ENCODE measurements around the gene POU3F1. TPM values are rescaled to one million over a fixed set of nuclear protein-coding genes. Genes with fewer than 3 reads are reported as not detected.

POU3F1 gene
- total RNA-seq, 1 experiment from 2014 or later = not detected

DNA sequence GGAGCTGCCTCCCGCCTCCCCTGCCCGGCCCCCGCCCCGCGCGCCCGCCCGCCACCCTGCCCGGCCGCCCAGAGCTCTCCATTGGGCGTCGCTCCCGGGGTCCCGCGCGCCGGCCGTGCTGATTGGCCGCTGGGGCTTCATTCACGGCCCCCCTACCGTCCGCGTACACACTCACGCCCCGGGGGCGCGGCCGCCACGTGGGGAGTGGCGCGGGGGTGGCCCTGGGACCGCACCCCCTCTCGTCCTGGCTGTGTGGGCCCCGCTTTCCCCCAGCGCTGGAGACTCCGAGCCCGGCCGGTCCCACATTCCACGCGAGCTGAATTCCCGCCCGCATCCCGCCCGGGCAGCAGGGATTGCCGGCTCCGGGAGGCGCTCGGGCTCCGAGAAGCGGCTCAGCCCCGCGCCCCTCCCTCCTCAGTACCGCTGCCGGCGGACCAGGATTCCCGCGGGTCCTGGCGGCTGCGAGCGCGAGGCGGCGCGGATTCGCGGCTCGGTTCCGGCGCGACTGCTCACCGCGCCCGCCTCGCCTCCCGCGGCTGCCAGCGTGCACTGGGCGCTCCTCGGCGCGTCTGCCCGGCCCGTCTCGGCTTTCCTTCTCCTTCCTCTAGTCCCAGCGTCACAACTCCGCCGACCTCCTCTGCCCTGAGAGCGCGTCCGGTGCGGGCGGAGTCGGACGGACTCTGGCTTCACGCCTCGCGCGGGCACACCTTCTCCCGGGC is 450 bp upstream of the POU3F1 start:
- Mint-ChIP-seq H3K9me3 (ENCODE audit: low read depth, unreplicated experiment) (no peaks in the 10 kb centered on the region), H3K27ac (ENCODE audit: unreplicated experiment) (no peak overlapping the region), H3K4me3 (ENCODE audit: low read depth, unreplicated experiment) (peak overlapping the region; percentile 85), H3K4me1 (ENCODE audit: low read depth, unreplicated experiment) (peaks cover 8% of the 10 kb centered on the region), H3K36me3 (ENCODE audit: insufficient read depth, unreplicated experiment) (peaks cover 7% of the 10 kb centered on the region), H3K27me3 (ENCODE audit: unreplicated experiment) (peaks cover 79% of the 10 kb centered on the region)
- CTCF ChIA-PET = interaction anchor here (0.6 to 0.7 kb wide), 3 partner anchors 25 to 544 kb away, joined by 3 to 7 read pairs (median 4); no protein-coding TSS in a partner anchor
- no peak for TF ChIP-seq CTCF (IDR thresholded peaks at IDR 0.05; ENCODE audit: unreplicated experiment)
- peak; percentile 85 for DNase-seq
- BruUV-seq (replicated peaks) = no TSS peak
- intact Hi-C loops (cut with micrococcal nuclease; ENCODE audit: unreplicated experiment) = no loop called here

GRCh38 chr1:38045401-38046332 is 926 bp downstream of the POU3F1 start:
- DNase-seq = no peak
- H3K36me3 Mint-ChIP-seq (ENCODE audit: insufficient read depth, unreplicated experiment) = peaks cover 7% of the 10 kb centered on the region
- H3K9me3 Mint-ChIP-seq (ENCODE audit: low read depth, unreplicated experiment) = no peaks in the 10 kb centered on the region
- intact Hi-C loops (cut with micrococcal nuclease; ENCODE audit: unreplicated experiment) = no loop called here
- CTCF ChIA-PET = no interaction called here
- no peak overlapping the region for H3K27ac Mint-ChIP-seq (ENCODE audit: unreplicated experiment)
- H3K27me3 Mint-ChIP-seq (ENCODE audit: unreplicated experiment) = peaks cover 79% of the 10 kb centered on the region
- H3K4me1 Mint-ChIP-seq (ENCODE audit: low read depth, unreplicated experiment) = no peaks in the 10 kb centered on the region
- H3K4me3 Mint-ChIP-seq (ENCODE audit: low read depth, unreplicated experiment) = peak overlapping the region; percentile 85
- TF ChIP-seq CTCF (IDR thresholded peaks at IDR 0.05; ENCODE audit: unreplicated experiment) = no peak
- no TSS peak for BruUV-seq (replicated peaks)

- intact Hi-C loops (cut with micrococcal nuclease; ENCODE audit: unreplicated experiment) = no loop called here
- no peaks in the 10 kb centered on the region for H3K9me3 Mint-ChIP-seq (ENCODE audit: low read depth, unreplicated experiment)
- H3K4me1 Mint-ChIP-seq (ENCODE audit: low read depth, unreplicated experiment) = no peaks in the 10 kb centered on the region
- peaks cover 7% of the 10 kb centered on the region for H3K36me3 Mint-ChIP-seq (ENCODE audit: insufficient read depth, unreplicated experiment)
- H3K4me3 Mint-ChIP-seq (ENCODE audit: low read depth, unreplicated experiment) = no peak overlapping the region
- TF ChIP-seq CTCF (IDR thresholded peaks at IDR 0.05; ENCODE audit: unreplicated experiment) = no peak
- no TSS peak for BruUV-seq (replicated peaks)
- peaks cover 79% of the 10 kb centered on the region for H3K27me3 Mint-ChIP-seq (ENCODE audit: unreplicated experiment)
- CTCF ChIA-PET = no interaction called here
- H3K27ac Mint-ChIP-seq (ENCODE audit: unreplicated experiment) = no peak overlapping the region
- DNase-seq = no peak
These were observed 2.1 kb downstream of the POU3F1 start for GRCh38 chr1:38044221-38045215.
